GM23248 (cell line): Measurements from ENCODE around the gene CNTN2.

Source experiments
- EZH2 ChIP-seq: fragments of 200-600 bp; sonication (generic); IDR thresholded peaks from 2 replicates; pipeline ENCODE4 v1.6.1; 2018; ENCODE audit warnings: antibody characterized with exemption, mild to moderate bottlenecking; ENCODE audit not compliant: insufficient read depth, poor library complexity, severe bottlenecking
- EZH2phosphoT487 ChIP-seq: fragments of 200-600 bp; sonication (generic); IDR thresholded peaks from 2 replicates; pipeline ENCODE4 v1.6.1; 2018; ENCODE audit warnings: antibody characterized with exemption, moderate library complexity, mild to moderate bottlenecking, low read depth; ENCODE audit not compliant: insufficient read depth

DNA sequence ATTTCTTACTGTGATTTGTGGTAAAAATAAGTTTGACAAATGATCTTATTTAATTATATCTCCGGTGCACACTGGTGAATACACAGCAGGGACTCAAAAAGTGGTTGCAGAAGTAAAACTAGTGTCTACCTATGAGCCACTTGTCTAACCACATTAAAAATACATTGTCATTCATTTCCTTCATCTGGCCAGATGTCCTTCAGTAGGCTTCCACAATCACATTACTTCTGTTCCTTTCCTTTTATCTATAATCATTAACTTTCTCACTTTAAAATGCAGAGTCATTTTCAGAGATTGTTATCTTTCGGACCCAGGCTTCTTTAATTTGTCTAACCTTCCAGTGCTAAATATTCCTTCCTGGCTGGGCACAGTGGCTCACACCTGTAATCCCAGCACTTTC is 75.7 kb downstream of the CNTN2 start:
- TF ChIP-seq EZH2 (no peak), EZH2phosphoT487 (no peak)
